ENCODE data around the gene SLC25A45.

GRCh38 chr11:65403607-65404121, 21.2 kb upstream of the SLC25A45 start:
- TF ChIP-seq PATZ1 (CRISPR knock-in tag; IDR thresholded peaks at IDR 0.05; ENCODE audit: borderline replicate concordance) (no peak), TSHZ2 (CRISPR knock-in tag; IDR thresholded peaks at IDR 0.05) (no peak), ARNTL (CRISPR knock-in tag; IDR thresholded peaks at IDR 0.05; ENCODE audit: borderline replicate concordance, low read depth) (no peak), ZNF70 (CRISPR knock-in tag; IDR thresholded peaks at IDR 0.05) (no peak), OSR1 (CRISPR knock-in tag; IDR thresholded peaks at IDR 0.05) (no peak), POU6F1 (CRISPR knock-in tag; IDR thresholded peaks at IDR 0.05; ENCODE audit: borderline replicate concordance, low read depth) (no peak), CREB5 (CRISPR knock-in tag; IDR thresholded peaks at IDR 0.05; ENCODE audit: low read depth) (no peak), ESRRG (CRISPR knock-in tag; IDR thresholded peaks at IDR 0.05) (no peak)

Data from SK-N-SH treated with all-trans-retinoic acid at 6 μM for 48 hours (cell line).